SK-N-SH (cell line): Measurements from ENCODE around the gene PHAF1.

Experiments
- EP300 ChIP-seq, 2 experiments: IDR thresholded peaks; 2 replicates each; pipeline versions ENCODE4 v1.4.0 to v1.6.1; 2012; ENCODE audit warnings: borderline replicate concordance in 1 of 2, low read depth in 1 of 2, low read length in 1 of 2
- GABPA ChIP-seq: IDR thresholded peaks from 2 replicates; pipeline ENCODE4 v1.4.0; 2012; ENCODE audit warnings: low read depth, mild to moderate bottlenecking
- GATA2 ChIP-seq: sonication (generic); formaldehyde crosslinking; IDR thresholded peaks from 2 replicates; pipeline ENCODE4 v1.5.0; 2020; ENCODE audit warnings: mild to moderate bottlenecking, missing genetic modification reagents
- NRF1 ChIP-seq: IDR thresholded peaks from 2 replicates; pipeline ENCODE4 v1.6.1; 2012; ENCODE audit warnings: low read depth, mild to moderate bottlenecking, low read length
- POLR2AphosphoS5 ChIP-seq: IDR thresholded peaks from 2 replicates; pipeline ENCODE4 v1.6.1; 2012; ENCODE audit warnings: low read depth, low read length
- RAD21 ChIP-seq: IDR thresholded peaks from 2 replicates; pipeline ENCODE4 v1.6.1; 2012; ENCODE audit warnings: mild to moderate bottlenecking, low read length
- RCOR1 ChIP-seq: fragments of 150-350 bp; IDR thresholded peaks from 2 replicates; pipeline ENCODE4 v1.6.1; 2017; ENCODE audit warnings: antibody characterized with exemption, low read length
- TCF12 ChIP-seq: IDR thresholded peaks from 2 replicates; pipeline ENCODE4 v1.4.0; 2012
- TEAD4 ChIP-seq: IDR thresholded peaks from 2 replicates; pipeline ENCODE4 v1.4.0; 2012; ENCODE audit warnings: mild to moderate bottlenecking, borderline replicate concordance; ENCODE audit not compliant: insufficient read depth
- TF ChIP-seq, protein P1 (sequence below): fragments of 150-350 bp; IDR thresholded peaks from 2 replicates; pipeline ENCODE4 v1.6.1; 2017; ENCODE audit warnings: antibody characterized with exemption, low read length, low read depth, borderline replicate concordance
- TF ChIP-seq, protein P2 (sequence below): fragments of 200-600 bp; sonication (generic); IDR thresholded peaks from 2 replicates; pipeline ENCODE4 v1.6.1; 2017; ENCODE audit warnings: antibody characterized with exemption, mild to moderate bottlenecking, moderate library complexity
- TF ChIP-seq, protein P3 (sequence below): IDR thresholded peaks from 2 replicates; pipeline ENCODE4 v1.6.1; 2012; ENCODE audit warnings: mild to moderate bottlenecking, low read depth, low read length, moderate library complexity
- TF ChIP-seq, protein P4 (sequence below): IDR thresholded peaks from 2 replicates; pipeline ENCODE4 v1.4.0; 2012; ENCODE audit warnings: low read depth, borderline replicate concordance

DNA sequence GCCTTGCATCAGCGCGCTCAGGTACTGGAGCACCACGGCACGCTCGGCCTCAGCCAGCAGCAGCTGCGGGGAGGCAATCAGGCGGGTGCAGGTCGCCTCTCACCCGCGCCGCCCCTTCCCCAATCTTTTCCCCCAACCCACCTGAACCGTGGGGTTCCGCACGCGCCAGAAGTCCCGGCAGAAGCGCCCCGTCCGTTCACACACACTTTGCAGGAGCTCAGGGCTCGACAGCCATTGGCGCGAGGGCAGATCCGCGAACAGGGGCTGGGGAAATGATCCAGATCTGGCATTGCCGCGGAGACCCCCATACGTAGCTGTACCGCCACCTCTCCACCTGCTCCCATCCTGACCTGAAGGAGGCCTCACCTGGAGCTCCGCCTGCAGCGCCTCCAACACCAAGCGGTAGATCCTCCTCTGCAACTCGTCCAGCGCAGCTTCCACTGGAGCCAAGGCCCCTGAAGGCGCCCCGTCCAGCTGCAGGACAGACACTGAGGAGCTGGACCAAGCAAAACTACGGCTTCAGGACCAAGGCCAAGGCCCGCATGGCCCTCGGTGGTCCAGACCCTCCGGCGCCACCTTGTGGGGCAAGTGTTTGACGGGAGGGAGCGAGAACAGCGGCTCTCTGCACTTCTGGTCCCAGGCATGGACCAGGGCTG lies 75.4 kb downstream of the PHAF1 start:
- TF ChIP-seq, protein P1, sequence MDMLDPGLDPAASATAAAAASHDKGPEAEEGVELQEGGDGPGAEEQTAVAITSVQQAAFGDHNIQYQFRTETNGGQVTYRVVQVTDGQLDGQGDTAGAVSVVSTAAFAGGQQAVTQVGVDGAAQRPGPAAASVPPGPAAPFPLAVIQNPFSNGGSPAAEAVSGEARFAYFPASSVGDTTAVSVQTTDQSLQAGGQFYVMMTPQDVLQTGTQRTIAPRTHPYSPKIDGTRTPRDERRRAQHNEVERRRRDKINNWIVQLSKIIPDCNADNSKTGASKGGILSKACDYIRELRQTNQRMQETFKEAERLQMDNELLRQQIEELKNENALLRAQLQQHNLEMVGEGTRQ = no peak
- TF ChIP-seq POLR2AphosphoS5 (no peak), EP300 (IDR thresholded peaks at IDR 0.05; ENCODE audit: borderline replicate concordance in 1 of 2, low read depth in 1 of 2, low read length in 1 of 2) (no peak), GATA2 (CRISPR knock-in tag) (no peak), TEAD4 (no peak), NRF1 (no peak), RAD21 (peak; percentile 64), TCF12 (no peak), RCOR1 (no peak), GABPA (no peak)
- TF ChIP-seq, protein P2, sequence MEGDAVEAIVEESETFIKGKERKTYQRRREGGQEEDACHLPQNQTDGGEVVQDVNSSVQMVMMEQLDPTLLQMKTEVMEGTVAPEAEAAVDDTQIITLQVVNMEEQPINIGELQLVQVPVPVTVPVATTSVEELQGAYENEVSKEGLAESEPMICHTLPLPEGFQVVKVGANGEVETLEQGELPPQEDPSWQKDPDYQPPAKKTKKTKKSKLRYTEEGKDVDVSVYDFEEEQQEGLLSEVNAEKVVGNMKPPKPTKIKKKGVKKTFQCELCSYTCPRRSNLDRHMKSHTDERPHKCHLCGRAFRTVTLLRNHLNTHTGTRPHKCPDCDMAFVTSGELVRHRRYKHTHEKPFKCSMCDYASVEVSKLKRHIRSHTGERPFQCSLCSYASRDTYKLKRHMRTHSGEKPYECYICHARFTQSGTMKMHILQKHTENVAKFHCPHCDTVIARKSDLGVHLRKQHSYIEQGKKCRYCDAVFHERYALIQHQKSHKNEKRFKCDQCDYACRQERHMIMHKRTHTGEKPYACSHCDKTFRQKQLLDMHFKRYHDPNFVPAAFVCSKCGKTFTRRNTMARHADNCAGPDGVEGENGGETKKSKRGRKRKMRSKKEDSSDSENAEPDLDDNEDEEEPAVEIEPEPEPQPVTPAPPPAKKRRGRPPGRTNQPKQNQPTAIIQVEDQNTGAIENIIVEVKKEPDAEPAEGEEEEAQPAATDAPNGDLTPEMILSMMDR = peak; percentile 75
- TF ChIP-seq, protein P3, sequence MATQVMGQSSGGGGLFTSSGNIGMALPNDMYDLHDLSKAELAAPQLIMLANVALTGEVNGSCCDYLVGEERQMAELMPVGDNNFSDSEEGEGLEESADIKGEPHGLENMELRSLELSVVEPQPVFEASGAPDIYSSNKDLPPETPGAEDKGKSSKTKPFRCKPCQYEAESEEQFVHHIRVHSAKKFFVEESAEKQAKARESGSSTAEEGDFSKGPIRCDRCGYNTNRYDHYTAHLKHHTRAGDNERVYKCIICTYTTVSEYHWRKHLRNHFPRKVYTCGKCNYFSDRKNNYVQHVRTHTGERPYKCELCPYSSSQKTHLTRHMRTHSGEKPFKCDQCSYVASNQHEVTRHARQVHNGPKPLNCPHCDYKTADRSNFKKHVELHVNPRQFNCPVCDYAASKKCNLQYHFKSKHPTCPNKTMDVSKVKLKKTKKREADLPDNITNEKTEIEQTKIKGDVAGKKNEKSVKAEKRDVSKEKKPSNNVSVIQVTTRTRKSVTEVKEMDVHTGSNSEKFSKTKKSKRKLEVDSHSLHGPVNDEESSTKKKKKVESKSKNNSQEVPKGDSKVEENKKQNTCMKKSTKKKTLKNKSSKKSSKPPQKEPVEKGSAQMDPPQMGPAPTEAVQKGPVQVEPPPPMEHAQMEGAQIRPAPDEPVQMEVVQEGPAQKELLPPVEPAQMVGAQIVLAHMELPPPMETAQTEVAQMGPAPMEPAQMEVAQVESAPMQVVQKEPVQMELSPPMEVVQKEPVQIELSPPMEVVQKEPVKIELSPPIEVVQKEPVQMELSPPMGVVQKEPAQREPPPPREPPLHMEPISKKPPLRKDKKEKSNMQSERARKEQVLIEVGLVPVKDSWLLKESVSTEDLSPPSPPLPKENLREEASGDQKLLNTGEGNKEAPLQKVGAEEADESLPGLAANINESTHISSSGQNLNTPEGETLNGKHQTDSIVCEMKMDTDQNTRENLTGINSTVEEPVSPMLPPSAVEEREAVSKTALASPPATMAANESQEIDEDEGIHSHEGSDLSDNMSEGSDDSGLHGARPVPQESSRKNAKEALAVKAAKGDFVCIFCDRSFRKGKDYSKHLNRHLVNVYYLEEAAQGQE = peak; percentile 99
- TF ChIP-seq, protein P4, sequence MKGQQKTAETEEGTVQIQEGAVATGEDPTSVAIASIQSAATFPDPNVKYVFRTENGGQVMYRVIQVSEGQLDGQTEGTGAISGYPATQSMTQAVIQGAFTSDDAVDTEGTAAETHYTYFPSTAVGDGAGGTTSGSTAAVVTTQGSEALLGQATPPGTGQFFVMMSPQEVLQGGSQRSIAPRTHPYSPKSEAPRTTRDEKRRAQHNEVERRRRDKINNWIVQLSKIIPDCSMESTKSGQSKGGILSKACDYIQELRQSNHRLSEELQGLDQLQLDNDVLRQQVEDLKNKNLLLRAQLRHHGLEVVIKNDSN = no peak
